ENCODE results near the gene NIM1K.

NIM1K gene

DNA sequence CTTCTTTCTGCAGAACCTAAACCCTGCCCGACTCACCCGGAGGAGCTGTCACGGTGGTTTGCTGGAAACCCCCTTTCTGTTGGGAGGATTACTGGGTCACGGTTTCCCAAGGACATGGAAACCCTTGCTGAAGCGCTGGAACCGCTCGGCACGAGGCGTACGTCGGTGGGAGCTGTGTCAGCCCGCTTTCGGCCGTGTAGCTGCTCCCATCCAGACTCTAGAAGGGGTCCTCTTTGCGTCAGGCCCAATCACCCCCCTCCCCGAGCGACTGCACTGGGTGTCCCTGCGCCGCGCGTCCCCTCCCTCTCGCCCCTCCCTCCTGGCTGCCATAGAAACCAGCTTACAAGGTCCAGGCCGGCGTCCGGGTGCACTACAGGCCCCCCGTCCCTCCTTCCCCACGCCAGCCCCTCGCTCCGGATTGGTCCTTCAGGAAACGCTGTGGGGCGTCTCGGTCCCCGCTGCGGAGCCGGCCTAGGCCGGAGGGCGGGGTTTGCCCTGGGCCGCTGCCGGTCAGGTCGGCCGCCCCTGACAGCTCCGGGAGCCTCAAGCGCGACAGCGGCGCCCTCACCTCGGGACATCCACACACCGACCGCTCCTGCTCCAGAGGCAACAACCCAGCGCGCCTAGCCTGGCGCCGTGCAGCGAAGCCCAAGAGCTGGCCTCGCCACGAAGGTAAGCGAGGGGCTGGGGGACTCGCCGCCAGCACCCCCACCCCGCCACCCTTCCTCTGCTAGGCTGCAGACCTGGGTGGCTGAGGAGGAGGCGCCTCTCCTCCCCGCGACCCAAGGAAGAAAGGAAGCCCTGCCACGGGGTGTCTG lies at the start of gene NIM1K:
NIM1K (plus strand) TSS at position 486 of the 818 bp plus-strand sequence. CDS start 53,551 bp downstream, outside the sequence.
- TF ChIP-seq, protein P1, sequence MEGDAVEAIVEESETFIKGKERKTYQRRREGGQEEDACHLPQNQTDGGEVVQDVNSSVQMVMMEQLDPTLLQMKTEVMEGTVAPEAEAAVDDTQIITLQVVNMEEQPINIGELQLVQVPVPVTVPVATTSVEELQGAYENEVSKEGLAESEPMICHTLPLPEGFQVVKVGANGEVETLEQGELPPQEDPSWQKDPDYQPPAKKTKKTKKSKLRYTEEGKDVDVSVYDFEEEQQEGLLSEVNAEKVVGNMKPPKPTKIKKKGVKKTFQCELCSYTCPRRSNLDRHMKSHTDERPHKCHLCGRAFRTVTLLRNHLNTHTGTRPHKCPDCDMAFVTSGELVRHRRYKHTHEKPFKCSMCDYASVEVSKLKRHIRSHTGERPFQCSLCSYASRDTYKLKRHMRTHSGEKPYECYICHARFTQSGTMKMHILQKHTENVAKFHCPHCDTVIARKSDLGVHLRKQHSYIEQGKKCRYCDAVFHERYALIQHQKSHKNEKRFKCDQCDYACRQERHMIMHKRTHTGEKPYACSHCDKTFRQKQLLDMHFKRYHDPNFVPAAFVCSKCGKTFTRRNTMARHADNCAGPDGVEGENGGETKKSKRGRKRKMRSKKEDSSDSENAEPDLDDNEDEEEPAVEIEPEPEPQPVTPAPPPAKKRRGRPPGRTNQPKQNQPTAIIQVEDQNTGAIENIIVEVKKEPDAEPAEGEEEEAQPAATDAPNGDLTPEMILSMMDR (IDR thresholded peaks at IDR 0.05; ENCODE audit: low read depth, low read length), result no peak
- H3K4me3 ChIP-seq (ENCODE audit: low read depth, low read length), result peak within 1 kb of the TSS; percentile 60

DNA sequence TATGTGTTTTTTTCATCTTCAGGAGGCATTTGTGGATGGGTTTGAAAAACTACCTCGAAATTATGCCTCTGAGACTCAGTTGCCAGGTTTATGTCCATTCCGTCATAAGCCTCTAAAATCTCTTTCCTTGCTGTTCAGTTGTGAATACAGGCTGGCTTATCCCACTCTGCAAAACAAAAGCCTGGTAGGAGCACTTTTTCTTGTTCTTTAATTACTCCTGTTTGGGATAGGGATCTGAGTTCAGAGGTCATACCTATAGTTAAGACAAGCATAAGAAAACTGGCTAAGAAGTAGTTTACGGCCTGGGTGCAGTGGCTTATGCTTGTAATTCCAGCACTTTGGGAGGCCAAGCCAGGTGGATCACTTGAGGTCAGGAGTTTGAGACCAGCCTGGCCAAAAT lies 47.0 kb upstream of the NIM1K start:
- no peak overlapping the region for H3K4me3 ChIP-seq (ENCODE audit: low read depth, low read length)
- TF ChIP-seq, protein P1 (IDR thresholded peaks at IDR 0.05; ENCODE audit: low read depth, low read length), result no peak

DNA sequence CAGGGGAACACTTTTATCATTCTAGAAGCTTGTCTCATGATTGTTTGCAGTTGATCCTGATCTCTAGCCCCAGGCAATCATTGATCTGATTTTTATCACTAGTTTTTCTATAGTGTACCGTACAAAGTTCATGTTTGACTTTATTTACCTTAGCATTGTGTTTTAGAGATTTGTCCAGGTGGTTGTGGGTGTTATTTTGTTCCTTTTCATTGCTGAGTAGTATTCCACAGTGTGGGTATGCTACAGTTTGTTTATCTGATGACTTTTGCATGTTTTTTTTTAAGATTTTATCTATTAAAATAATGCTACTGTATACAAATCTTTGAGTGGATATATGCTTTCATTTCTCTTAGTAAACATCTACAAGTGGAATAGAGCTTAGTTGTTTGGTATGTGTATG lies 45.1 kb upstream of the NIM1K start:
- TF ChIP-seq, protein P1 (IDR thresholded peaks at IDR 0.05; ENCODE audit: low read depth, low read length), result no peak

DNA sequence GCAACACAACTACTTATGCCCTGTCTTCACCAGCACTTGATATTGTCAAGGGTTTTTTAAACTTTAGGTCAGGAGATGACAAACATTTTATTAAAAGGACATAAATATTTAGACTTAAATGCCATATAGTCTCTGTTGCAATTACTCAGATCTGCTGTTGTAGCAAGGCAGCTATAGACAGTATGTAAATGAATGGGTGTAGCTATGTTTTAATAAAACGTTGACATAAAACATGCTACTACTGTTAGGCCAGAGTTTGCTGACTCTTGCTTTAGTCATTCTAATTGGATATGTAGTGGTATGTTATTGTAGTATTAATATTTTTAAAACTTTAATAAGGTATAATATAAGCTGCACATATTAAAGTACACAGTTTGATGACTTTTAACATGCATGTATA lies 43.6 kb upstream of the NIM1K start:
- no peak overlapping the region for H3K4me3 ChIP-seq (ENCODE audit: low read depth, low read length)
- TF ChIP-seq, protein P1 (IDR thresholded peaks at IDR 0.05; ENCODE audit: low read depth, low read length), result no peak

More for the DNA sequence above, 45.1 kb upstream of the NIM1K start:
- H3K4me3 ChIP-seq (ENCODE audit: low read depth, low read length), result no peak overlapping the region

DNA sequence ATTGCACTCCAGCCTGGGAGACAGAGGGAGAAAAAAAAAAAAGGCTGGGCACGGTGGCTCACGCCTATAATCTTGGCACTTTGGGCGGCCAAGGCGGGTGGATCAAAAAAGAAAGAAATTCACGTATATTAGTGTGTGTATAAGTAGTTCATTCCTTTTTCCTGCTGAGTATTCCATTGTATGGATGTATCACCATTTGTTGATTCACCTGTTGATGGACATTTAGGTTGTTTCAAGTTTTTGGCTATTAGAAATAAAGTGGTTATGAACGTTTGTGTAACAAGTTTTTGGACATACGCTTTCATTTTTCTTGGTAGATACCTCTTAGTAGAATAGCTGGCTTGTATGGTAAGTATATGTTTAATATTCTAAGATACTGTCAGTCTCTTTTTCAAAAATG lies 42.8 kb upstream of the NIM1K start:
- no peak overlapping the region for H3K4me3 ChIP-seq (ENCODE audit: low read depth, low read length)
- TF ChIP-seq, protein P1 (IDR thresholded peaks at IDR 0.05; ENCODE audit: low read depth, low read length), result no peak

DNA sequence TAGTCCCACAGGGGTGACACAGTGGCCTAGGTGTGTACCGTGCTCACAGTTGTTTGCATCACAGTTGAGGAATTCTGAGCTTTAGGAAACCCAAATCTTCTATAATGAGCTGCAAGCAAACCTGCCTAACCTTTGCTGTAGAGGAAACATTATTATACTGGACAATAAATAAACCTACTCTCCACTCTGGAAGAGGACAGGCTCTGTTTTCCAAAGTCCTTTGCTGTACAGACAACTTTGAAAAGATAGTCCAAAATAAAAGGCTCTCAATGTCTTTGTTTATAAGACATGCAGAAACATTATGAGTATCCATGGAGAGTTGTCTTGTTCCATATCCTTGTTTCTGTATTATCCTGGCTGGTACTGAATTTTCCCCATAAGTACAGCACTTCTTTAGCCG lies 42.0 kb upstream of the NIM1K start:
- TF ChIP-seq, protein P1 (IDR thresholded peaks at IDR 0.05; ENCODE audit: low read depth, low read length), result no peak

DNA sequence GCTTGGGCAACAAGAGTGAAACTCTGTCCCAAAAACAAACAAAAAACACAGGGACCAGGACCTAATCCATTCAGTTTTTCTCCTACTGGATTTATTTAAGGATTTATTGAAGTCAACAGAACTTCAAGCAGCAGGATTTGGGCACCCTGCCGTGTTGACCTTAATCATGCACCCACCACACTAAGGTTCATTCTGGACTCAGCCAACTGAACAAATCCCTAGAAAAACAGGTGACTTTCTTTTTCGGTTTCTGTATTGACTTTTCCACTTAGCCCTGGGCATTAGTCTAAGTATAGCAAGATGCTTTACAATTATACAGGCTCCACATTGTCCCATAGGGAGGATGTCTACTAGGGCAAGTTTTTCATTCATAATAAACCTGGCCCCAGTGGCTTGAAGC lies 41.3 kb upstream of the NIM1K start:
- TF ChIP-seq, protein P1 (IDR thresholded peaks at IDR 0.05; ENCODE audit: low read depth, low read length), result no peak
- H3K4me3 ChIP-seq (ENCODE audit: low read depth, low read length), result no peak overlapping the region

More for the DNA sequence above, 42.0 kb upstream of the NIM1K start:
- no peak overlapping the region for H3K4me3 ChIP-seq (ENCODE audit: low read depth, low read length)

All from WI38 (cell line).